ENCODE measurements around the gene LPCAT2.

- TF ChIP-seq SP1 (IDR thresholded peaks at IDR 0.05) (no peak), ARNT (IDR thresholded peaks at IDR 0.05) (no peak), FOXM1 (IDR thresholded peaks at IDR 0.05; ENCODE audit: borderline replicate concordance) (no peak), CTBP1 (IDR thresholded peaks at IDR 0.05; ENCODE audit: borderline replicate concordance) (no peak), NFRKB (IDR thresholded peaks at IDR 0.05) (no peak), BHLHE40 (IDR thresholded peaks at IDR 0.05; ENCODE audit: borderline replicate concordance) (no peak)
Measured at GRCh38 chr16:55512941-55513340, 4.1 kb downstream of the LPCAT2 start.
